Neural cell (in vitro differentiated cells): ENCODE data around the gene SRRM1. TPM values are rescaled to one million over a fixed set of nuclear protein-coding genes. Genes with fewer than 3 reads are reported as not detected.

ENCODE experiments used
- H2AFZ ChIP-seq: fragments of 200-600, 300-800 bp; sonication (generic), shearing (Covaris generic); 2 replicates; pipeline ENCODE4 v1.6.0; 2014; ENCODE audit warnings: low read depth, mild to moderate bottlenecking, antibody characterized with exemption, low read length, moderate library complexity
- H3F3A ChIP-seq: fragments of 200-600 bp; shearing (Covaris generic); 2 replicates; pipeline ENCODE4 v1.6.1; 2016; ENCODE audit warnings: mild to moderate bottlenecking, moderate library complexity, mixed read lengths, antibody characterized with exemption, low read length; ENCODE audit not compliant: insufficient read depth, poor library complexity, severe bottlenecking
- H3K27ac ChIP-seq: fragments of 200-600, 300-800 bp; sonication (generic), shearing (Covaris generic); 2 replicates; pipeline ENCODE4 v1.5.1; 2014; ENCODE audit warnings: mild to moderate bottlenecking, low read length, moderate library complexity
- H3K27me3 ChIP-seq: fragments of 300-800, 200-600 bp; sonication (generic), shearing (Covaris generic); 2 replicates; pipeline ENCODE4 v1.6.0; 2014; ENCODE audit warnings: mild to moderate bottlenecking, low read depth, low read length, moderate library complexity; ENCODE audit not compliant: insufficient read depth
- H3K36me3 ChIP-seq: fragments of 300-800, 200-600 bp; sonication (generic), shearing (Covaris generic); 2 replicates; pipeline ENCODE4 v1.5.1; 2014; ENCODE audit warnings: mild to moderate bottlenecking, antibody characterized with exemption, low read length, moderate library complexity; ENCODE audit not compliant: insufficient read depth
- H3K4me2 ChIP-seq: fragments of 300-800, 200-600 bp; sonication (generic), shearing (Covaris generic); 2 replicates; pipeline ENCODE4 v1.6.0; 2014; ENCODE audit warnings: mild to moderate bottlenecking, low read length
- H3K4me3 ChIP-seq: fragments of 300-800, 200-600 bp; sonication (generic), shearing (Covaris generic); 2 replicates; pipeline ENCODE4 v1.5.1; 2014; ENCODE audit warnings: mild to moderate bottlenecking, low read length, moderate library complexity
- H3K79me2 ChIP-seq: fragments of 200-600 bp; shearing (Covaris generic); replicated peaks from 2 replicates; pipeline ENCODE4 v1.6.0; 2014; ENCODE audit warnings: mild to moderate bottlenecking, low read length, moderate library complexity; ENCODE audit not compliant: insufficient read depth
- H3K9ac ChIP-seq: fragments of 300-800, 200-600 bp; sonication (generic), shearing (Covaris generic); 2 replicates; pipeline ENCODE4 v1.6.1; 2016; ENCODE audit warnings: mild to moderate bottlenecking, low read length, mixed read lengths
- H3K9me2 ChIP-seq: fragments of 200-600 bp; shearing (Covaris generic); 2 replicates; pipeline ENCODE4 v1.6.1; 2016; ENCODE audit warnings: mild to moderate bottlenecking, low read length, mixed read lengths; ENCODE audit not compliant: insufficient read depth
- H3K9me3 ChIP-seq: fragments of 200-600, 300-800 bp; sonication (generic), shearing (Covaris generic); 2 replicates; pipeline ENCODE4 v1.6.1; 2016; ENCODE audit warnings: mild to moderate bottlenecking, mixed run types, low read length, moderate library complexity, mixed read lengths
- H4K20me1 ChIP-seq: fragments of 200-600 bp; shearing (Covaris generic); 2 replicates; pipeline ENCODE4 v1.6.1; 2016; ENCODE audit warnings: mild to moderate bottlenecking, mixed run types; ENCODE audit not compliant: insufficient read depth
- CTCF ChIP-seq: fragments of 450-650 bp; IDR thresholded peaks from 2 replicates; pipeline ENCODE4 v1.5.1; 2014; ENCODE audit warnings: antibody characterized with exemption, mild to moderate bottlenecking, moderate library complexity; ENCODE audit not compliant: poor library complexity, severe bottlenecking
- EP300 ChIP-seq: fragments of 450-650 bp; conservative IDR thresholded peaks from 2 replicates; pipeline ENCODE4 v1.6.1; 2014; ENCODE audit warnings: antibody characterized with exemption, mild to moderate bottlenecking, moderate library complexity; ENCODE audit not compliant: poor library complexity, severe bottlenecking
- EZH2 ChIP-seq: fragments of 200-600, 300-800 bp; shearing (Covaris generic), sonication (generic); IDR thresholded peaks from 2 replicates; pipeline ENCODE4 v1.6.1; 2014; ENCODE audit warnings: antibody characterized with exemption, low read length, borderline replicate concordance, mild to moderate bottlenecking; ENCODE audit not compliant: insufficient read depth, poor library complexity, severe bottlenecking
- MXI1 ChIP-seq: fragments of 450-650 bp; conservative IDR thresholded peaks from 2 replicates; pipeline ENCODE4 v1.6.1; 2014; ENCODE audit warnings: antibody characterized with exemption, mild to moderate bottlenecking; ENCODE audit not compliant: poor library complexity, severe bottlenecking
- POLR2AphosphoS5 ChIP-seq: IDR thresholded peaks from 2 replicates; pipeline ENCODE4 v1.6.1; 2012
- RAD21 ChIP-seq: fragments of 450-650 bp; conservative IDR thresholded peaks from 2 replicates; pipeline ENCODE4 v1.6.1; 2014; ENCODE audit warnings: antibody characterized with exemption, mild to moderate bottlenecking, moderate library complexity
- REST ChIP-seq: IDR thresholded peaks from 2 replicates; pipeline ENCODE4 v1.6.1; 2012; ENCODE audit warnings: borderline replicate concordance
- SMC3 ChIP-seq: fragments of 450-650 bp; conservative IDR thresholded peaks from 2 replicates; pipeline ENCODE4 v1.6.1; 2014; ENCODE audit warnings: antibody characterized with exemption, mild to moderate bottlenecking, moderate library complexity; ENCODE audit not compliant: poor library complexity
- TAF1 ChIP-seq: IDR thresholded peaks from 2 replicates; pipeline ENCODE4 v1.6.1; 2012; ENCODE audit warnings: low read depth
- polyA plus RNA-seq: library from polyadenylated mRNA; depleted of rRNA; stranded (reverse); fragments of >200 nt; gene quantifications from 2 replicates; pipeline ENCODE4 v1.2.3, GENCODE V29; 2014

SRRM1 gene
- polyA plus RNA-seq, 1 donor from 2014 or later: 37.1 TPM

- no peaks in the 10 kb centered on the region for H3K36me3 ChIP-seq
- H3K4me3 ChIP-seq: no peak overlapping the region
- no peak overlapping the region for H2AFZ ChIP-seq
- H4K20me1 ChIP-seq: no peaks in the 10 kb centered on the region
- H3K9ac ChIP-seq: no peak overlapping the region
- no peaks in the 10 kb centered on the region for H3K27me3 ChIP-seq
- H3K9me3 ChIP-seq: no peaks in the 10 kb centered on the region
- no peak for TF ChIP-seq EZH2
- TF ChIP-seq EP300: no peak
- TF ChIP-seq POLR2AphosphoS5: no peak
- no peak for TF ChIP-seq CTCF
- no peak for TF ChIP-seq SMC3
- no peak for TF ChIP-seq MXI1
- no peak for TF ChIP-seq REST
- H3K9me2 ChIP-seq: no peaks in the 10 kb centered on the region
- H3K27ac ChIP-seq: no peak overlapping the region
- no peak overlapping the region for H3K4me2 ChIP-seq
- H3F3A ChIP-seq: no peaks in the 10 kb centered on the region
- H3K79me2 ChIP-seq: no peaks in the 10 kb centered on the region
These were observed 56.5 kb downstream of the SRRM1 start for GRCh38 chr1:24699628-24700027.

GRCh38 chr1:24702511-24703293 is 59.6 kb downstream of the SRRM1 start:
- no peaks in the 10 kb centered on the region for H3K9me2 ChIP-seq
- no peak overlapping the region for H3K9ac ChIP-seq
- H3K36me3 ChIP-seq: no peaks in the 10 kb centered on the region
- H3K4me3 ChIP-seq: no peak overlapping the region
- no peak overlapping the region for H3K27ac ChIP-seq
- no peak for TF ChIP-seq REST
- TF ChIP-seq SMC3: no peak
- TF ChIP-seq RAD21: no peak
- TF ChIP-seq EP300: no peak
- no peak for TF ChIP-seq CTCF
- TF ChIP-seq POLR2AphosphoS5: no peak
- no peak for TF ChIP-seq TAF1
- TF ChIP-seq EZH2: no peak
- TF ChIP-seq MXI1: no peak
- no peaks in the 10 kb centered on the region for H3F3A ChIP-seq
- no peaks in the 10 kb centered on the region for H3K27me3 ChIP-seq
- H3K79me2 ChIP-seq: no peaks in the 10 kb centered on the region
- no peak overlapping the region for H3K4me2 ChIP-seq
- H2AFZ ChIP-seq: no peak overlapping the region
- H4K20me1 ChIP-seq: no peaks in the 10 kb centered on the region
- no peaks in the 10 kb centered on the region for H3K9me3 ChIP-seq
